GM21529 (cell line): ENCODE measurements around the gene CUBN.
"Not testable (repeated sequence)": the region's sequence is repeated elsewhere in the genome, so short reads cannot be mapped to it uniquely, and the experiment has no call there.

Source experiments
- ATAC-seq: cut with Tn5 transposase; IDR thresholded peaks from one replicate; pipeline ENCODE4 v1.9.1; 2021; ENCODE audit not compliant: unreplicated experiment

The CUBN gene

DNA sequence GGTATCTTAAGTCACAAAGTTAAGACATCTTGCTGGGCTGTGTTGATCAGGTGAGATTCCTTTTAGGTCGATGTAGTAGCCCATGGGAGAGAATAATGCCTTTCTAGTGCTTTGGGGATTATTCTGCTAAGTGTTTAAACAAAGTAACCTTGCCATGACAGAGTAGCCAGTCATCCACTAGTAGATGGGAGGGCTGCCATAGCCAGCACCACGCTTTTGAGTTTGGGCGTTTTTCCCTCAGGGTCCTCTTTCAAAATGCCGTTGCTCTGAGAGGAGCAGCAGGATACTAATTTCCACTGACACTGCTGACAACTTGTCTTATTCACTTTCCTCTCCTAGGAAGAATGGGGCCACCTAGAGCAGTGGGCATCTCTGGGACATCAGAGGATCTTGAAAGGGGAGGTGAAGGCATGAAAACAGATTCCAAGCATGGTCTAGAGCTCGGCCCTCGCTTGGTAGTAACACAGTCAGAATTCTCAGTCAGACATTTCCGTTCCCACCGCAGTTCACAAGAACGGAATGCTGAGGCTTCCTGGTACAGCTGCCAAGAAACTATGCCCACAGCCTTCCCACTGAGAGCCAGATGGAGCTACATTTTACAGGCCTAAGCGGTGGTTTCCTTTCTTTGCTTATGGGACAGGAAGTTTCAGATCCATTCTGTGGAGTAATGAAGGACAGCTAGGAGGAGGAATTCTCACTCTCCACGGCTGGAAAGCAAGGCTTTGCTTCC lies 297.1 kb downstream of the CUBN start:
- no peak for ATAC-seq

DNA sequence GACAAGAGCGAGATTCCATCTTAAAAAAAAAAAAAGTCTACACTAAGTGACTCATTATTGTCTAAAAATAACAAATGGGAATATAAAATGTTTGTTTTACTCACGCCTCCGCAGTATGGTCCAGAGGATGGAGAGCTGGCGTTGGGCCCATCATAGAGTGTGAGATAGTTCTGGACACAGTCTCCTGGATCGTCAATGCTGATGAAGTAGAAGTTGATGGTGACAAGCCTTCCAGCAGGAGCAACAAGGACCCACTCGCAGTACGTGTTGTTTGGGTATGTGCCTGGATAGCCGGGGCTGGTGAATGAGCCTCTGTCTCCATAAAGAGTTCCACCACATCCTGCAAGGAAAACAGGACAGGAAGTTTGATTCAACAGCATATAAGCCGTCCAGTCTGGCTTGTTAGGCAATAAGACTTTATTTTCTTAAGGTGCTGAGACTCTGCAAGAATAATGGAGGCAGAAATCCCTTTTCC lies 300.9 kb downstream of the CUBN start:
- no peak for ATAC-seq

DNA sequence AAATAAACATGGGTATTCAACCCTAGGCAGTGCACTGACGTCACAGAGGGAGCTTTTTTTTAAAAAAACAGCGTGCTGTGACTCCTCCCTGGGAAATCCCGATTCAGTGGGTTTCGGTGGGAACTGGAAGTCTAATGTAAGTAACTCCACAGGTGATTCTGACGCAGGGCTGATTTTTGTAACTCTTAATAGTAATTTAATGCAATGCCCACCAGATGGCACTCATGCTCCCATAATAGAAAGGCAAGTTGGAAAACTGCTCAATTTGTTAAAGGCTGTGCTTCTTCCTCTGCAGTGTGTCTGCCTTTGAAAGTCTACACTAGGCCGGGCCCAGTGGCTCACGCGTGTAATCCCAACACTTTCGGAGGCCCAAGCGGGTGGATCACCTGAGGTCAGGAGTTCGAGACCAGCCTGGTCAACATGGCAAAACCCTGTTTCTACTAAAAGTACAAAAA lies 301.5 kb downstream of the CUBN start:
- peak; percentile 94 for ATAC-seq

DNA sequence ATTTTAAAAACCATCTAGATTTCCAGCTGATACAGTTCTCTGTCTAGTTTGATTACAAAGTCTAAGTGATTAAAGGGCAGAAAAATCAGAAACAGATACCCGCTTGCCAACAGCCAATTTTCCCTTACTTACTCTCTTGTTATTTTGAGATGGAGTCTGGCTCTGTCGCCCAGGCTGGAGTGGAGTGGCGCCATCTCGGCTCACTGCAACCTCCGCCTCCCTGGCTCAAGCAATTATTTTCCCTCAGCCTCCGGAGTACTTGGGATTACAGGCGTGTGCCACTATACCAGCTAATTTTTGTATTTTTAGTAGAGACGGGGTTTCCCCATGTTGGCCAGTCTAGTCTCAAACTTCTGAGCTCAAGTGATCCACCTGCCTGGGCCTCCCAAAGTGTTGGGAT lies 302.1 kb downstream of the CUBN start:
- ATAC-seq, result not testable (repeated sequence)

DNA sequence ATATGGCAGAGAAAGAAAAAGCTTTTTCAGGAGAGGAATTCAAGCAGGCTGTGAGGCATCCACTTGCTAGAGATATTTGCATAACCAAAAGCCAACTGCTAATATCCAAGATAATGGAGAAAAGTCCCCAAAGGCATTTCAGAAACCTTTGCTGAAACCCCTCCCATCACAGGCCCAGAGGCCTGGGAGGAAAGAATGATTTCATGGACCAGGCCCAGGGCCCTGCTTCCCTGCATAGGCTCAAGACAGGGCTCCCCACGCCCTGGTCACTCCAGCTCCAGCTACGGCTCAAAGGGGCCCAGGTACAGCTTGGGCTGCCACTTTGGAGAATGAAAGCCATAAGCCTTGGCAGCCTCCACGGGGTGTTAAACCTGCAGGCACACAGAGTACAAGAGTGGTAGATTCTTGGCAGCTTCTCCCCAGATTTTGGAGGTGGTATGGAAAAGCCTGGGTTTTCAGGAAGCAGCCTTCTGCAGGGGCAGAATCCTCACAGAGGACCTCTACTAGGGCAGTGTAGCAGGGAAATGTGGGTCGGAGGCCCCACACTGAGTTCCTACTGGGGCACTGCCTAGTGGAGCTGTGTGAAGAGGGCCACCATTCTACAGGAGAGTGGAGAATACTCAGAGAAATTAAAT lies 306.8 kb downstream of the CUBN start:
- ATAC-seq, result no peak

DNA sequence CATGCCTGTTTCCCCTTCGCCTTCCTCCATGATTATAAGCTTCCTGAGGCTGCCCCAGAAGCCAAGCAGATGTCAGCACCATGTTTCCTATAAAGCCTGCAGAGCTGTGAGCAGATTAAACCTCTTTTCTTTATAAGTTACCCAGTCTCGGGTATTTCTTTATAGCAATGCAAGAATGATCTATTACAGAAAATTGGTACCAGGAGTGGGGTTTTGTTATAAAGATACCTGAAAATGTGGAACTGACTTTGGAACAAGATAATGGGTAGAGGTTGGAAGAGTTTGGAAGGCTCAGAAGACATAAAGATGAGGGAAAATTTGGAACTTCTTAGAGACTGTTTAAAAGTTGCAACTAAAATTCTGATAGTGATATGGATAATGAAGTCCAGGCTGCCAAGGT lies 307.6 kb downstream of the CUBN start:
- no peak for ATAC-seq

DNA sequence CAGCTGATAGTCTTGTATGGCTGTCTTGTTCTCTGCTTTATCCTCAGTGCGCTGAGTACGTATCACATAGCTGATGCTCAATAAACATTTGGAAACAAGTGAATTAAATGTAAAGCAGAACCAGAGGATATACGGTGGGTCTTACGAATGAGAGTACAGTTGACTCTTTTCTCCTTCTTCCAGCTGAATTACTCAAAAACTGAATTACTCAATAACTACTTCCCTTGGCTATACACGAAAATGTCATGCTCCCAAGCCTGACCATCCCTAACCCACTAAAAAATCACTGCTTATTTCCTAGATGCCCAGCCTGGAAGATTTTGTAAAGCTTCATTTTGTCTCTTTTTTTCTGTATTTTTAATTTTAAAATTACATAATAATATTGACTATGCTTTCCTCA lies 309.2 kb downstream of the CUBN start:
- ATAC-seq, result no peak

DNA sequence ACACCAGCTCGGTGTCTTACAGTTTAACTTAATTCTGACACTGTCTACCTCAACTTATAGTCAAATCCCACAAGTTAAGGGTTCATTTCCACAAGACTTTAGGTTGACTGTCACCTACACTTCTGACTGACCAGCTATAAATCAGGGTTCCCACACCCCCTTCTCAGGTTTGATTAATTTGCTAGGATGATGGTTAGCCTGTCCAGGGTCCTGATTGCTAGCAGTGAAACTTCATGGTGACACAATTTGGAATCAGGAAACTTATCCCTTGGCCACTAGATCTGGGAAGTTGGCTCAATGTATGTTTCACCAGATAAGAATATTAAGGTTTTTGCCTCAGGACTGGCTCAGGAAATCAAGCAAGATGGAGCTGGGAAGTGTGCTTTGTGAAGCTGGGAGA lies 309.6 kb downstream of the CUBN start:
- ATAC-seq, result no peak

DNA sequence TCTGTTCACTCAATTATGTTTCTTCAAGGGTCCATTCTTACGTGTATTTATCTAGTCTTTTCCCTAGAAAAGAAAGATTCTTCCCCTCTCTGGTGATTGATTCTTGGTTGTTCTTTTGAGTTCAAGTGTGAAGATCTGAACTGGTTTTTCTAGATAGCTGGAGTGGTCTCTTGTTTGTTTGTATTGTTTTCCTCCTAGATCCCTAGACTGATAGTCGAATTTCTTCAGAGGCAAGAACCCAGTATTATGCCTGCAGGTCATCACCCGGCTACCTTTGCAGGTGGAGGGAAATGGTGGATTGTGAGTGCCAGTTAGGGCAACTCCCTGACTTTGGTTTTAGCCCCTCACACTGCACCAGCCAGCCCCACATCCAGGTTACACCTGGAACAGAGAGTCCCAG lies 310.2 kb downstream of the CUBN start:
- ATAC-seq, result no peak

DNA sequence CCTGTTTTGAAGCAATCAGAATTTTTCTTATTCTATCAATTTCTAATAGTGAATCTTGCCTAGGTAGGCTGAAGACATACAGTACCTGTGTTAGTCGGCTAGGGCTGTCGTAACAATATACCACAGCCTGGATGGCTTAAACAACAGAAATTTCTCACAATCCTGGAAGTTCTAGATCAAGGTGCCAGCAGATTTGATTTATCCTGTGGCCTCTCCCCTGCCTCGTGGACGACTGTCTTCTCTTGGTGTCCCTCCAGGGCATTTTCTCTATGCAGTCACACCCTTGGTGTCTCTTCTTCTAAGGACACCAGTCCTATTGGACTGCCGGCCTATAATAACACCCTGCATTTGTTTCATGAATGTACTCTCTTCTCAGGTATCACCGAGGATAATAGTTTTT lies 310.6 kb downstream of the CUBN start:
- ATAC-seq, result no peak

DNA sequence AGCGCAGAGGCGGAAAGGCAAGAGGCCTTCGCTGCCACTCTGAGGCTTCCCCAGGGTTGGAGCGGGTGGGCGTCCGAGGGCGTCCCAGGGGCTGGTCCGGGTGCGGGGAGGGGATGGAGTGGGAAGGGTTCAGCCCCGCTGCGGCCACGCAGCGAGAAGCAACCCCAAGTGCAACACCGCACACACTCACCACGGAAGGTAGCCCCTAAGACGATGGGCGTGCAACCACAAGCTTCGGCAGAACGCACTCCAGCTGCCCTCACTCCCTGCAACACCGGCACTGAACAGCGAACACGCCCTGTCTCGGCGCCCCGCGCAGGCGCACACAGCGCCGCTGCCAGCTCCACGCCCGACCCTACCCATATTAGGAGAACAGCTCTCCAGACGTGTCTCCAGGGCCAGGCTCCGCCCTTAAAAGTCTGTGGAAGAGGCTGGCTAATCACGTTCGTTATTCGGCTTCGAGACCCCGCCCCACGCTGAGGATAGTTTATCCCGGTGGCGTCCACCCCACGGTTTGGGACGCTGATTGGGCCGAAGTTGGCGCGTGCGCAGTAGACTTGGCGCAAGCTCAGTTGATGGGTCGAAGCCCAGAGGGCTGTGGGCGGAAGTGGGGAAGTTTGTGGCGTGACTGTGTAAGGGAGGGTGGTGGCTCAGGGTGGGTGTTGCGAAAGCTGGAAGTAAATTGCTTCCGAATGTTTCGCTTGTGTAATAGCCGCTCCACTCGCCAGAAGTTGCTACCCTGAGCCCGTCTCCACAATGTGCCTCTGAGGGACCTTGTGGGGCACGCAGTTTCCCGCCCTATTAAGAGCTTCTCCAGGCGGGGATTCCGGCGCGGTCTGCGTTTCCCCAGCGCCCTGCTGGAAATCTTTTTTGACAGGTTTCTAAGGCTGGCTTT lies 312.2 kb downstream of the CUBN start, which contains the start of gene RSU1:
Gene RSU1 (minus strand): TSS at position 300 of the 895 bp plus-strand sequence. CDS start 343 bp downstream, outside the sequence.
- ATAC-seq, result peak; percentile 99

DNA sequence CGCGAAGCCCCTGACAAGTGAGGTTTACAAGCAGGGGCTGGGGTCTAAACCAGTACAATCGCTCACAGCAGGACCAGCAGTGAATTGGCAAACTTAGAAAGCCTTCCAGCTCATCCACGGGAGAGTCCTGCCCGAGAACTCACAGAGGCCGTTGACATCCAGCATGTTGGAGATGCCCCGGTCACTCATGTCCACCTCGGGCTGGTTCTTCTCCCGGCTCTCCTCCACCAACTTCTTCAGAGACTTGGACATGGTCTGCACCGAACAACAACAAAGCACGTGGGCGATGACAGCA lies 312.8 kb downstream of the CUBN start:
- no peak for ATAC-seq

DNA sequence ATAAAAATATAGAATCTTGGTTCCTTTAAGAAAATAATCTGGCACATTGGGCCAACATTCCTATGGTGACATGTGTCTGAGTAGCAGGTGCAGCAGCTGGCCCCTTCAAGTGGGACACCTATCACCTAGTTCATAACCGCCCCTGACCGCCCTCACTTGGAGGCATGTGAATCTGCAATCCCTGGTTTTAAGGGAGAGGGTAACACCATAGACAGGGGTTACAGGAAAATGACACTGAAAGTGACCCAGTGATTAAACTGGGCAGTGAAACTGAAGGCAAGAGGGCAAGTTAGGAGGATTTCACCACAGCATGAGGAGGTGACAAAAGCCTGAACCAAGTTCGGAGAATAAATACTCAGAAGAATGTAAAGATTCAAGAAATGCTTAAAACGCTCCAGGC lies 313.4 kb downstream of the CUBN start:
- no peak for ATAC-seq

DNA sequence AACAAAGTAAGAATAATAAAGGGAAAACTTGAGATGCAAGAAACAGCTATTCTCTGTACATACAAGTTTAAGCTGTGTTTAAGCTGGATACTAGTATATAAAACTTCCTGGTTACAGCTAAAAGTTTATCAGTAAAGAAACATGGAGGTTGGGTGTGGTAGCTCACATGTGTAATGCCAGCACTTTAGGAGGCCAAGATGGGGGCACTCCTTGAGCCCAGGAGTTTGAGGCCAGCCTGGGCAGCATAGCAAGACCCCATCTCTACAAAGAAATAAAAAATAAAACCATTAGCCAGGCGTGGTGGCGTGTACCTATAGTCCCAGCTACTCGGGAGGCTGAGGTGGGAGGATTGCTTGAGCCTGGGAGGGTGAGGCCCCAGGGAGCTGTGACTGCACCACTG lies 315.6 kb downstream of the CUBN start:
- no peak for ATAC-seq

DNA sequence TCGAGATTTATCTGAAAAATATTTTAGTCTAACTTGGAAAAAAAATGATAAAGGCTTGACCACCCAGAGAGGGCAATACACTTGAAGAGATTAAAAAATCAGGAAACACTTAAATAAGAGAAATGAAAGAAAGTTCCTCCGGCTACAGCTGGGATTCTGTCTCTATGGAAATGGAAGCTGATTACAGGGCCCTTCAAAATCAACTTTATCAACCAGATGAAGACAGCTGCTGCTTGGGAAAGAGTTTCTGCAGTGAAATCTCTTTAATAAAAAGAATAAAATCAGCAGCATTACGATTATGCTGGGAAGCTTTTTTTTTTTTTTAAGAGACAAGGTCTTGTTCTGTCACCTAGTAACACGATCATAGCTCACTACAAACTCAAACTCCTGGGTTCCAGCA lies 316.9 kb downstream of the CUBN start:
- no peak for ATAC-seq

DNA sequence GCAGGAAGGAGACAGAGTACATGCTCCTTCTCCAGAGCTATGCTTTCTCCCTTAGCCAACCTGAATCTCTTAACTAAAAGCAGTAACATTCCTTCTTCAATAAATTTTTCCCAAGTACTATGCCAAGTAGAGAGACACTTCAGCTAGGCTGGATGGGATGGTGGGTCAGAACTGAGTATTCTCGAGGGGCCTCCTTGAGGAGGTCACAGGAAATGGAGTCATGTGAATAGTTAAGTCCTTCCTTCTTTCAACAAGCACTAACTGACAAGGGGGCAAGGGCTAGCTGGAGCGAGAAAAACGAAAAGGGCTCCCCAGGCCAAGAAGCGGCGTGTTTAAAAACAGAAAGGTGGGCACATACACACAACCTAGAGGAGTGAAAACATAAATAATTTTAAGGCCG lies 317.8 kb downstream of the CUBN start:
- ATAC-seq, result no peak

DNA sequence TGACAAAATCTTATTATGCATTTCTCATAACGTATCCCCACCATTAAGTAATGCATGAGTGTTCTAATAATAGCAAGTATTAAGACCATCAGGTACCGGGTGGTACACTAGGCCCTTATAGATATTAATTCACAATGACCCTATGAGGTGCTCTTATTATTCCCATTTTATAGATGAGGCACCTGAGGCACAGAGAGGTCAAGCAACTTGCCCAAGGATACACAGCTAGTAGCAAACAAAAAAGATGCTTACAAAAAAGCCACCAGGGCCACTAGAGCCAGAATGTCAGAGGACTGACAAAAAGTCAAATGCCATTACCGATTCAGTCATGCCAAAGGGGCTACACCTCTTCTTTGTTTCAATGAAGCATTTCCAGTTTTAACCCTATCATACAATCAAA lies 318.3 kb downstream of the CUBN start:
- no peak for ATAC-seq

DNA sequence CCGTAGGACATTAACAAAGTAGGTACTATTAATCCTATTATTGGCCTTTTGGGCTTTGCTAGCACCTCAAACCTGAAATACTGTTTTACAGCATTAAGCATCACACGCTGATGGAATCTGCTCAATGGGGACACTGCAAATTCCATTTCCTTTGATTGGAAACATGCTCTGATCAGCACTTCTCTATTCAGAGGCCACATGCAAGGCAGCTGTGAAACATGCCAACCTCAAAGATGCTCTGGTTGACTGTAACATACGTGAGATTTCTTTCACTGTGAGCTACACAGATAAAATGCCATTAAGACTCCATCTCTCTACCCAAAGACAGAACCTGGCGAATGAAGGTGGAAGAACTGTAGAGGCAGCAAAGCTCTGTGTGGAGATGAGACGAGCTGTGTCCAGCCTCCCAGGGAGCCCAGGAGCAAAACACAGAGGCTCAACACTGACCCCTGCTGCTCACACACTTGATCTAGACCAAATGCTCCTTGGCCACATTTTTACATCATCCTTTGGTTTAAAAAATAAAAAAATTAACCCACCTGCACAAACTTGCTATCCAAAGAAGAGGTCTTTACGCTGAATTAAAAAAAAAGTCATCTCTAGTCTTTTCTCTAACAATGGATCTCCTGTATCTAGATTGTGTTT lies 320.4 kb downstream of the CUBN start:
- peak; percentile 90 for ATAC-seq

DNA sequence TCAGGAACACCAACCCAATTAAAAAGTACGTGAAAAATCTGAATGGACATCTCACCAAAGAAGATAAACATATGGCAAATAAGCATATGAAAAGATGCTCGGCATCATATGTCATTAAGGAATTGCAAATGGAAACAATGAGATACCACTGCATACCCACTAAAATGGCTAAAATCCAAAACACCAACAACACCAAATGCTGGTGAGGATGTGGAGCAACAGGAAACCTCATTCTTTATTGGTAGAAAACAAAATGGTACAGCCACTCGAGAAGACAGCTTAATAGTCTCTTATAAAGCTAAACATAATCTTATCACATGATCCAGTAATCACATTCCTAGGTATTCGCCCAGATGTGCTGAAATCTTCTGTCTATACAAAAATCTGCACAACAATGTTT lies 325.5 kb downstream of the CUBN start:
- no peak for ATAC-seq

DNA sequence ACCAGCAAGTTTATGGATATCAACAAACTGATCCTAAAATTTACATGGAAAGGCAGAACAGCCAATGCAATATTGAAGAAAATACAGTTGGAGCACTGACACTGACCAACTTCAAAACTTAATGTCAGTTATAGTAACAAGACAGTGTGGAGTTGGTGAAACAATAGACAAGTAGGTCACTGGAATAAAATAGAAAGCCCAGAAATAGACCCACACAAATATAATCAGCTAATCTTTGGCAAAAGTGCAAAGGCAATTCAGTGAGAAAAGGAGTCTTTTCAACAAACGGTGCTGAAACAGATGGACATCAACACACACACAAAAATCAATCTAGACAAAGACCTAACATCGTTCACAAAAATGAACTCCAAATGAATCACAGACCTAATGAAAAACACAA lies 326.1 kb downstream of the CUBN start:
- no peak for ATAC-seq

DNA sequence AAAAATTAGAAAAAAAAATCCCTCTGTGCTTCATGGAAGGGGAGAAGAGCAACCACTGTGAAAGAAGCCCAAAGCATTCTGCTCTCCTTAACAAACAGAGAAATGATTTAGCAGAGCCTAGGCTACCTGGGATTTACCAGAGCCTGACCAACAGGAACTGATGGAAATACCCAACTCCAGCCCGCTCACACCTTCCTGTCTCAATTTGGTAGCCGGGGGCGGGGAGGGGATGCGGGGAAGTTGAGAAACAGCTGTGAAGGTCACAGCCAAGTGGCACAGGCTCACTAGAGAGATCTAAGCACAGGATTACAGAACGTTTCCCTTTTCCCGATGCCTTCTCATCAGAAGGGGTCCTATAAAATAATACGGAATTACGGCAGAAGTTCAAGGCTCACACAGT lies 330.0 kb downstream of the CUBN start:
- ATAC-seq, result peak; percentile 91
